DOHH2 (cell line): ENCODE data around the gene GRIPAP1.

Experiments used
- H3F3A ChIP-seq: fragments of 200-600 bp; sonication (generic), shearing (Covaris generic); 2 replicates; pipeline ENCODE4 v1.6.0; 2016; ENCODE audit warnings: antibody characterized with exemption, mild to moderate bottlenecking; ENCODE audit not compliant: control insufficient read depth, insufficient read depth
- H3K27ac ChIP-seq: fragments of 200-600 bp; sonication (generic); 2 replicates; pipeline ENCODE4 v1.5.1; 2014; ENCODE audit warnings: low read depth, mild to moderate bottlenecking, low read length, moderate library complexity
- H3K27me3 ChIP-seq: fragments of 200-600 bp; sonication (generic); 2 replicates; pipeline ENCODE4 v1.6.1; 2014; ENCODE audit warnings: mild to moderate bottlenecking, low read length, mixed read lengths; ENCODE audit not compliant: control insufficient read depth
- H3K36me3 ChIP-seq: fragments of 200-600 bp; sonication (generic); 2 replicates; pipeline ENCODE4 v1.6.1; 2014; ENCODE audit warnings: mild to moderate bottlenecking, low read length, moderate library complexity, mixed read lengths; ENCODE audit not compliant: control insufficient read depth
- H3K4me1 ChIP-seq: fragments of 200-600 bp; sonication (generic); 2 replicates; pipeline ENCODE4 v1.6.1; 2014; ENCODE audit warnings: mild to moderate bottlenecking, low read length, mixed read lengths; ENCODE audit not compliant: control insufficient read depth
- H3K4me2 ChIP-seq: fragments of 200-600 bp; sonication (generic); 2 replicates; pipeline ENCODE4 v1.6.0; 2014; ENCODE audit warnings: mild to moderate bottlenecking, low read length, moderate library complexity
- H3K4me3 ChIP-seq: fragments of 200-600 bp; sonication (generic); 2 replicates; pipeline ENCODE4 v1.5.1; 2014; ENCODE audit warnings: mild to moderate bottlenecking, low read length, mixed read lengths
- H3K79me2 ChIP-seq: fragments of 200-600 bp; sonication (generic); 2 replicates; pipeline ENCODE4 v1.6.1; 2014; ENCODE audit warnings: mild to moderate bottlenecking, low read length, mixed read lengths; ENCODE audit not compliant: control insufficient read depth
- H3K9me2 ChIP-seq: fragments of 200-600 bp; sonication (generic); replicated peaks from 2 replicates; pipeline ENCODE4 v1.6.1; 2014; ENCODE audit warnings: mild to moderate bottlenecking, low read length, mixed read lengths; ENCODE audit not compliant: control insufficient read depth
- H3K9me3 ChIP-seq: fragments of 200-600 bp; sonication (generic); 2 replicates; pipeline ENCODE4 v1.6.1; 2014; ENCODE audit warnings: antibody characterized with exemption, low read length, mixed read lengths; ENCODE audit not compliant: control insufficient read depth, insufficient read depth
- H4K20me1 ChIP-seq: fragments of 200-600 bp; sonication (generic); 2 replicates; pipeline ENCODE4 v1.6.0; 2014; ENCODE audit warnings: low read depth, mild to moderate bottlenecking, antibody characterized with exemption, low read length, moderate library complexity; ENCODE audit not compliant: control insufficient read depth, insufficient read depth
- CTCF ChIP-seq: fragments of 200-600 bp; sonication (generic); IDR thresholded peaks from one replicate; pipeline ENCODE4 v1.5.1; 2014; ENCODE audit warnings: antibody characterized with exemption, mild to moderate bottlenecking, low read depth, low read length; ENCODE audit not compliant: poor library complexity, severe bottlenecking
- EZH2phosphoT487 ChIP-seq: fragments of 200-600 bp; sonication (generic); IDR thresholded peaks from 2 replicates; pipeline ENCODE4 v1.6.1; 2017; ENCODE audit warnings: borderline replicate concordance, mild to moderate bottlenecking, antibody characterized with exemption, low read length, moderate library complexity, mixed read lengths

The GRIPAP1 gene

DNA sequence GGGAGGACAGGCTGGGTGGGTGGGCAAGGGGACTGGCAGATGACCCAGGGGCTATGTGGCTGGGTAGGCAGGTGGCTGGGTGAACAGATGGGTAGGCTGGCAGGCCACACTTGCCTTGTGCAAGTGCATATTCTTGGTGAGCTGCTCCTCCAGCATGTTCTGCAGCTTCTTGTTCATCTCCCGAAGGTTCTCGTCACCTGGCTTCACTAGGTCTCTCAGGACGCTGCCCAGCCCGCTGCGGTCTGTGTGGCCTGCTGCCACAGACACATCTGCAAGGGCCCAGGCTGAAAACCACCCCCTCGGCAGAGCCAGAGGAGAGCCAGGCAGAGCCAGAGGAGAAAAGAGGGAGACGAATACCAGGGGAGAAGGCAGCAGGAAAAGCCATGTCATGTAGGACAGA lies 27.0 kb downstream of the GRIPAP1 start:
- H3F3A ChIP-seq: no peaks in the 10 kb centered on the region

DNA sequence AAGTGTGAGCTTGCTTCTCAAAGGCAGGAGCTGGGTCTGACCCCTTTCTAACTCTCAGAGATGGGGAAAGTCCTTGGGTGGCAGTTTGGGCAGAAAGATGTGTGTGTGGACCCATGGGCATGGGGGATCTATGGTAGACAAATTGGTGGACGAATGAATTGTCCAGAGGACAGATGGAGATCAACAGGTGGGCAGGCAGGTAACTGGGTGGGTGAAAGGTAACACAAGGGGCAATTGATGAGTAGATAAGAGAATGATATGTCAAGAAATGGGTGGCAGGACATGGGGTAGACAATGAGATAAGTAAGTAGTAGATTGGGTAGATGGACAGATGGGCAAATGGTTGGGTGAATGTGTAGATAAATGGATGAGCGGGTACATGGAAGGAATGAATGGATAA lies 27.5 kb downstream of the GRIPAP1 start:
- Histone ChIP-seq H3F3A (no peaks in the 10 kb centered on the region), H3K4me2 (no peak overlapping the region), H3K4me1 (peaks cover 11% of the 10 kb centered on the region), H3K4me3 (no peak overlapping the region), H3K9me3 (no peaks in the 10 kb centered on the region), H3K27ac (no peak overlapping the region), H3K36me3 (peaks cover 16% of the 10 kb centered on the region), H3K9me2 (no peaks in the 10 kb centered on the region), H3K79me2 (no peaks in the 10 kb centered on the region), H3K27me3 (no peaks in the 10 kb centered on the region), H4K20me1 (no peaks in the 10 kb centered on the region)
- TF ChIP-seq CTCF: no peak
- TF ChIP-seq EZH2phosphoT487: no peak

More for the DNA sequence above, 27.0 kb downstream of the GRIPAP1 start:
- peaks cover 11% of the 10 kb centered on the region for H3K4me1 ChIP-seq
- no peaks in the 10 kb centered on the region for H3K9me3 ChIP-seq
- no peak for TF ChIP-seq CTCF
- H3K4me3 ChIP-seq: no peak overlapping the region
- peaks cover 16% of the 10 kb centered on the region for H3K36me3 ChIP-seq
- no peak overlapping the region for H3K4me2 ChIP-seq
- no peak overlapping the region for H3K27ac ChIP-seq
- H3K27me3 ChIP-seq: no peaks in the 10 kb centered on the region
- H3K9me2 ChIP-seq: no peaks in the 10 kb centered on the region
- H3K79me2 ChIP-seq: no peaks in the 10 kb centered on the region
- H4K20me1 ChIP-seq: no peaks in the 10 kb centered on the region

GRCh38 chrX:48974033-48974432 lies 28.0 kb downstream of the GRIPAP1 start:
- Histone ChIP-seq H3K4me3 (no peak overlapping the region), H3F3A (no peaks in the 10 kb centered on the region), H3K4me2 (no peak overlapping the region), H3K4me1 (peaks cover 11% of the 10 kb centered on the region), H4K20me1 (no peaks in the 10 kb centered on the region), H3K36me3 (peaks cover 16% of the 10 kb centered on the region), H3K9me3 (no peaks in the 10 kb centered on the region), H3K27ac (no peak overlapping the region), H3K9me2 (no peaks in the 10 kb centered on the region), H3K79me2 (no peaks in the 10 kb centered on the region), H3K27me3 (no peaks in the 10 kb centered on the region)
- TF ChIP-seq CTCF (no peak), EZH2phosphoT487 (no peak)
